Measurements from ENCODE around the gene REP15. TPM values are rescaled to one million over a fixed set of nuclear protein-coding genes. Genes with fewer than 3 reads are reported as not detected.

Gene REP15
- total and polyA plus RNA-seq, 2 of the 4 experiments (the other 2 are of a cell fraction), result 0.48 to 2.2 TPM

DNA sequence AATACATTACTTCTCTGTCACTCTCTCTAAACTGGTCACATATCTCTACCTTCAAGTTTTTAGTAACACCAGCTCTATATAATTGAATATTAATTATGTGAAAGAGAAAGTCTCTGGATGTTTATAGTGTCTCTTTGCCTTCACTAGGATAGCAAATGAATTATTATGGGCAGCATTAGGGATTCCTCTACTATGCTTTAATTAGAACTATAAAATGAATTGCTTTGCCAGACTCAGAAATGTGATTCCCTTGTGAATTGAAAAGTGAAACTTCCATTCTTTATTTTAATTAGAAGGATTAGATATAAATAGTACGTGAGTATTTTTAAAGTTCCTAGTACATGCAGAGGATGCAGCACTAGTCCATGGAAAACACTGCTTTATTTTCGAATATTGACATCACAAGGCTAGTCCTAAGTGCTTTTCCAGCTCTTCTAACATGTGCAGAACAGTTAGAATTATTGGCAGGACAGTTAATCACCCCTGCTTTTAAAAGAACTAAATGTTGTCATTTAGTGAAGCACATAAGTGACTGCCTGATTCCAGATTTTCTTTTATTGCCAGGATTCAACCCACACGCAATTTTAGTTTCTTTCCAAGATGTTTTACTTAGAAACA is 23.0 kb upstream of the REP15 start:
- Histone ChIP-seq H4K5ac (ENCODE audit: low read depth, low read length) (no peak overlapping the region), H4K20me1 (ENCODE audit: insufficient read depth, low read length) (no peaks in the 10 kb centered on the region), H3K36me3 (ENCODE audit: control insufficient read depth, insufficient read depth, low read length) (peaks cover 12% of the 10 kb centered on the region), H3K4me1 (ENCODE audit: control insufficient read depth, insufficient read depth, low read length) (no peaks in the 10 kb centered on the region), H3K18ac (ENCODE audit: low read depth, low read length) (no peak overlapping the region), H2BK120ac (ENCODE audit: low read depth, low read length) (no peak overlapping the region), H2BK20ac (ENCODE audit: low read depth, low read length) (no peak overlapping the region), H3K79me1 (ENCODE audit: low read depth in 1 of 2, low read length in 2 of 2) (peaks cover 2 to 4% of the 10 kb centered on the region in 2 experiments; a peak in 1 of 4 replicates), H2AK5ac (ENCODE audit: low read depth, low read length) (no peak overlapping the region), H2AK9ac (replicated peaks; ENCODE audit: low read depth, low read length, poor library complexity) (no peak overlapping the region), H3K56ac (ENCODE audit: extremely low read depth, insufficient read depth, low read length) (no peak overlapping the region), H3K27me3 (ENCODE audit: control insufficient read depth, insufficient read depth, low read length) (no peaks in the 10 kb centered on the region), H3K14ac (replicated peaks; ENCODE audit: low read depth, low read length) (no peak overlapping the region), H3K4me2 (ENCODE audit: low read depth, low read length) (no peak overlapping the region), H3K23ac (ENCODE audit: low read depth, low read length) (no peak overlapping the region), H2BK5ac (ENCODE audit: low read depth, low read length, poor library complexity, severe bottlenecking) (no peak overlapping the region), H3K27ac (ENCODE audit: insufficient read depth, low read length) (no peak overlapping the region), H3K4ac (ENCODE audit: low read depth, low read length) (no peak overlapping the region), H3K9ac (ENCODE audit: low read depth, low read length) (no peak overlapping the region), H2BK15ac (ENCODE audit: low read depth, low read length) (no peak overlapping the region), H3K4me3 (ENCODE audit: insufficient read depth, low read depth, low read length) (no peak overlapping the region), H4K8ac (ENCODE audit: low read depth in 2 of 2, low read length in 2 of 2) (no peak overlapping the region), H3K9me1 (ENCODE audit: insufficient read depth, low read length) (peaks cover 4% of the 10 kb centered on the region; the same call in 1 of the 2 replicates), H4K91ac (ENCODE audit: insufficient read depth, low read depth, low read length) (no peak overlapping the region), H3K9me3 (ENCODE audit: control insufficient read depth, insufficient read depth, low read length) (no peaks in the 10 kb centered on the region), H2AFZ (replicated peaks; ENCODE audit: low read length, poor library complexity) (no peak overlapping the region)
- in situ Hi-C loops (cut with MboI; ENCODE audit: low sequenced_read_pairs), result no loop called here
- intact Hi-C loops (cut with micrococcal nuclease), result no loop called here
- CTCF ChIA-PET, result no interaction called here
- WGBS, 2 experiments (ENCODE audit: extremely low coverage in 2 of 2, insufficient read length in 1 of 2), result no CpG with 5 or more reads among the region's 3 CpGs
- no peak for DNase-seq
- TF ChIP-seq, protein P1, sequence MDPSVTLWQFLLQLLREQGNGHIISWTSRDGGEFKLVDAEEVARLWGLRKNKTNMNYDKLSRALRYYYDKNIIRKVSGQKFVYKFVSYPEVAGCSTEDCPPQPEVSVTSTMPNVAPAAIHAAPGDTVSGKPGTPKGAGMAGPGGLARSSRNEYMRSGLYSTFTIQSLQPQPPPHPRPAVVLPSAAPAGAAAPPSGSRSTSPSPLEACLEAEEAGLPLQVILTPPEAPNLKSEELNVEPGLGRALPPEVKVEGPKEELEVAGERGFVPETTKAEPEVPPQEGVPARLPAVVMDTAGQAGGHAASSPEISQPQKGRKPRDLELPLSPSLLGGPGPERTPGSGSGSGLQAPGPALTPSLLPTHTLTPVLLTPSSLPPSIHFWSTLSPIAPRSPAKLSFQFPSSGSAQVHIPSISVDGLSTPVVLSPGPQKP (IDR thresholded peaks at IDR 0.05; ENCODE audit: borderline replicate concordance, low read depth, low read length), result no peak
- TF ChIP-seq, protein P2, sequence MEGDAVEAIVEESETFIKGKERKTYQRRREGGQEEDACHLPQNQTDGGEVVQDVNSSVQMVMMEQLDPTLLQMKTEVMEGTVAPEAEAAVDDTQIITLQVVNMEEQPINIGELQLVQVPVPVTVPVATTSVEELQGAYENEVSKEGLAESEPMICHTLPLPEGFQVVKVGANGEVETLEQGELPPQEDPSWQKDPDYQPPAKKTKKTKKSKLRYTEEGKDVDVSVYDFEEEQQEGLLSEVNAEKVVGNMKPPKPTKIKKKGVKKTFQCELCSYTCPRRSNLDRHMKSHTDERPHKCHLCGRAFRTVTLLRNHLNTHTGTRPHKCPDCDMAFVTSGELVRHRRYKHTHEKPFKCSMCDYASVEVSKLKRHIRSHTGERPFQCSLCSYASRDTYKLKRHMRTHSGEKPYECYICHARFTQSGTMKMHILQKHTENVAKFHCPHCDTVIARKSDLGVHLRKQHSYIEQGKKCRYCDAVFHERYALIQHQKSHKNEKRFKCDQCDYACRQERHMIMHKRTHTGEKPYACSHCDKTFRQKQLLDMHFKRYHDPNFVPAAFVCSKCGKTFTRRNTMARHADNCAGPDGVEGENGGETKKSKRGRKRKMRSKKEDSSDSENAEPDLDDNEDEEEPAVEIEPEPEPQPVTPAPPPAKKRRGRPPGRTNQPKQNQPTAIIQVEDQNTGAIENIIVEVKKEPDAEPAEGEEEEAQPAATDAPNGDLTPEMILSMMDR (conservative IDR thresholded peaks at IDR 0.05; ENCODE audit: low read depth, low read length), result no peak
- ATAC-seq (ENCODE audit: low read depth), result no peak
- POLR2A ChIA-PET (ENCODE audit: unreplicated experiment), result no interaction called here
- BruUV-seq (replicated peaks), result no TSS peak
- dilution Hi-C loops (cut with HindIII; ENCODE audit: low sequenced_read_pairs, unreplicated experiment), result no loop called here

All from IMR-90 (cell line).